ENCODE results near the gene FOLR1.

DNA sequence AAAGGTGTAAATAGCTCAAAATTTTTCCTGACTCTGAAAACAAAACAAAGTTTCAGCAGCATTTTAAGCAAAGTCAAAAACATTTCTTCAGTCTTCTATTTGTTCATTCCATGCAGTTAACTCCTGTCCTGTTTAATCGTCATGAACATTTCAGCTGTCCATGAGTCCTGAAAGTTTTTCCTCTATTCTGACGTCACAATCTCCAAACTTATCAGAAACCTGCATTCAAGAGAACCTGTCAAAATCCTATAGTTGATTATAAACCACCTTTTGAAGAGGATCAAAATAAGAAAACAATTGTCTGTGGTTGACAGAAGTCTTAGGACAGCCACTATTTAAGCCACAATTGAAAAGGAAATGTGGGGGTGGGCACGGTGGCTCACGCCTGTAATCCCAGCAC is 41.1 kb upstream of the FOLR1 start:
- TF ChIP-seq CTCF (IDR thresholded peaks at IDR 0.05; ENCODE audit: insufficient read depth, low read length) (no peak), REST (IDR thresholded peaks at IDR 0.05; ENCODE audit: insufficient replicate concordance, low read depth) (no peak), POLR2AphosphoS5 (IDR thresholded peaks at IDR 0.05; ENCODE audit: low read depth) (no peak)
